Measurements from ENCODE around the gene AMOTL1.

AMOTL1 gene

GRCh38 chr11:94742665-94743064 lies 25.5 kb upstream of the AMOTL1 start:
- DNase-seq (ENCODE audit: low read depth, low spot score): no peak

- no peak for DNase-seq (ENCODE audit: low read depth, low spot score)
These were observed 21.4 kb upstream of the AMOTL1 start for GRCh38 chr11:94746721-94747120.

- no peak for DNase-seq (ENCODE audit: low read depth, low spot score)
These were observed 21.0 kb upstream of the AMOTL1 start for GRCh38 chr11:94747146-94747545.

DNA sequence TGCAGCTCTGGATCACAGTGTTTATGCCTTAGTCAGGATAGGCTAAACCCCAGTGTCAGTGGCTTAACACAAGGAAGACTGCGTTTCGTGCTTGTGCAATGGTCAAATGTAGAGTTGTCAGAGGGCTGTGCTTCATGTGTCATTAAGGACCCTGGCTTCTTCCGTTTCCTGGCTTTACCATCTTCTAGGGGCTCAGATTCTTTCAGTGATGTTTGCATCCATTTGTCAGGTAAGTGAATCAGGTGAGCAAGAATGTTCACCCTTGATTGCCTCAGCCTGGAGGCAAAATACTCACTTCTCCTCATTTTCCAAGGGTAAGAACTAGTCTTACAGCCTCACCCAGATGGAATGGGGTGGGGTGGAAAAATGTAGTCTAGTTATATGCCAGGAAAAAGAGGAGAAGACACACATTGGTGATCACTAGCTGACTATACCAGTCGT lies 20.5 kb upstream of the AMOTL1 start:
- DNase-seq (ENCODE audit: low read depth, low spot score): no peak

DNA sequence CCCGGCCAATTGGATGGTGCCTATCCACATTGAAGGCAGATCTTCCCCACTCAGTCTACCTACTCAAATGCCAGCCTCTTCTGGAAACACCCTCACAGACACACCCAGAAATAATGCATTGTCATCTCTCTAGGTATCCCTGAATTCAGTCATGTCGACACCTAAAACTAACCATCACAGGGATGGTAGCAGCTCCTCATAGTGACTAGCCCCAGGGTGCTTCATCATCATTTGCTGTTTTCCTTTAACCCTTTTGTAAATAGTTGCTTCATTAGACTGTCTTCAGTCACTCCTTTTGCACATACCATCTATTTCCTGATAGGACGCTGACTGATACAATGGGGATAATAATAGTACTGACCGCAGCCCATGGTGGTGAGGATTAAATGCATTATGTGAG lies 18.8 kb upstream of the AMOTL1 start:
- no peak for DNase-seq (ENCODE audit: low read depth, low spot score)

DNA sequence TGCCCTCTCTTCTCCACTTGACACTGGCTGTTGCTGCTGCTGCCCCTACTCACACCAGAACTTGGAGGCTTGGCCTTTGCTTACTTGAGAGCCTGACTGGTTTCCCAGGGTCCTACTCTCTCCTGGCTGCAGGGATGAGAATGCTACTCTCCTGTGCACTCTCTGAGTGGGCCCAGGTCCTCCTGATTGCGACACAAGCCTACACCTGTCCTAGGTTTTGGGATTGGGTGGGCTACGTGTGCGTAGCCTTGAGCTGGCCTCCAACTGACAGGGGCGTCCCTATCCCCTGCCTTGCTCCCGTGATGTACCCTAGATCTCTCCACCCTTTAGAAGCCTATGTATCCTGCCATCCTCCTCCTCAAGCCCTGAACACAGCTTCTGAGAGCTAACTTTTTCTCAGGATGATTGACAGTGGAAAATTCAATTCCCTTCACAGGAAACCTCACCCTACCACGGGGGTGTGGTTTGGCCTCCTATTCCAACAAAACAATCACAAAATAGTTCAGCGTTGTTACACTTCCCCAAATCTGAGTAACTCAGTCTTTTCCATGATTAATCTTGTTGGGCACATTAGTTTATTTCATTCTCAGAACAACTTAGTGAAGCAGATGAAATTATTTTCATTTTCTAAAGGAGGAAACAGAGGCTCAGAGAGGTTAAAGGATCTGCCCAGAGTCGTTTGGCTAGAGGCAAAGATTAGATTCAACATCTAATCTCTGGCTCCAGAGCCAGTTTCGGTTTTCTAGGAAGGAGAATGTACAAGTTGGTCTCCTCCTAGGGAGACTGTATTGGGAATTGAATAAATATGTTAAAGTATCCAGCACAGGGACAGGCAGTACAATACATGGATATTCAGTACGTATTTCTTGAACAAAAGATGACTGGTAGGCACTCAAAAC lies 17.6 kb upstream of the AMOTL1 start:
- no peak for DNase-seq (ENCODE audit: low read depth, low spot score)

DNA sequence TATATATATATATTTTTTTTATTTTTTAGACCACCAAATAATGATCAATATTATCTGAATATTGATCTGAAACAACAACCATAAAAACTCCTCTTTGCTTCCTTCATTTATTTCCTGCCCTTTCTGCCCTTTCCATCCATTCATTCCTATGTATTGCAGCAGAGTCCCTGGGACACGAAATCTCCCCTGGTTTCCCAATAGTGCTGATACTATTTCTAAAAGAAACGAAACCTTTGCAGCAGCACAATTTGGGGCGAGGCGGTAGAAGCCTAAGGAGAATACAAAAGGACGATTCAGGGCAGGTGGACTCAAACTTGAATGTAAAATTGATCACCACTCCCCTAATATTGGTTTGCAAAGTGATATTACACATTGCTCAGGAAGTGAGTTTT lies 16.9 kb upstream of the AMOTL1 start:
- DNase-seq (ENCODE audit: low read depth, low spot score): no peak

GRCh38 chr11:94751786-94752185 lies 16.4 kb upstream of the AMOTL1 start:
- DNase-seq (ENCODE audit: low read depth, low spot score): no peak

GRCh38 chr11:94753630-94754029 lies 14.5 kb upstream of the AMOTL1 start:
- no peak for DNase-seq (ENCODE audit: low read depth, low spot score)

GRCh38 chr11:94754335-94754734 lies 13.8 kb upstream of the AMOTL1 start:
- DNase-seq (ENCODE audit: low read depth, low spot score): no peak

DNA sequence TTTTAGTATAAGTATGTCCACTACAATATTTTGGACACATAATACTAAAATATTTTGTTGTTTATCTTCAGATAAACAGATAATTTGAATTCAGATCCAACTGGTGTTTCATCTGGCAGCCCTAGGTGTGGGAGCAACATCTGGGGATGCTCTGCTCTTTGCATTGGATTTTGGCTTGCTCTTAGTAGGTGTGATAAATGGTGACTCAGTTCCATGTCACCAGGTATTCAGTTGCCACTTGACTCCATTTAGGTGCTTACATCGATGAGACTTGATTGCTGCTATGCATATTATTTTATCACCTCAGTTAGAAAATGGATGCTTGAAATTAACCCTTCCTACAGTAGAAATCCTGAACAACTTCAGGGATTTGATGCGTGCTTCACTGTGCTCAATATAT lies 13.3 kb upstream of the AMOTL1 start:
- no peak for DNase-seq (ENCODE audit: low read depth, low spot score)

GRCh38 chr11:94755494-94755893 lies 12.7 kb upstream of the AMOTL1 start:
- DNase-seq (ENCODE audit: low read depth, low spot score): no peak

GRCh38 chr11:94757037-94757735 lies 11.0 kb upstream of the AMOTL1 start:
- DNase-seq (ENCODE audit: low read depth, low spot score): no peak

DNA sequence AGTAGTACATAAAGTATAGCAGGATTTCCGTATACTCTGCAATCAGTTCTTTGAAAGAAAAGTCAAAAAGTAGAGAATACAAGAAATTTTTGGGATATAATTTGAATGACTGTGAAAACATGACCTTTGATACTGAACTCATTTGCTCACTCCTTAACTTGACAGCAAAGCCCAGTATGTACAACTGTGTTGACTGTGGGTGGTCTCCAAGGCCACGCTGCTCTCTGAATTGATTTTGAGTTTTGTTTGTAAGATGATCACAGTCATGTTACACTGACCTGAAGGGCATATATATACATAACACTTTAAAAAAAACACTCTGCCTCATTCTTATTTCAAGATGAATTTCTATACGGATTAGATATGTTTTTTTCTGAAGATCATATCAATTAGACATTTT lies 9.5 kb upstream of the AMOTL1 start:
- DNase-seq (ENCODE audit: low read depth, low spot score): no peak

DNA sequence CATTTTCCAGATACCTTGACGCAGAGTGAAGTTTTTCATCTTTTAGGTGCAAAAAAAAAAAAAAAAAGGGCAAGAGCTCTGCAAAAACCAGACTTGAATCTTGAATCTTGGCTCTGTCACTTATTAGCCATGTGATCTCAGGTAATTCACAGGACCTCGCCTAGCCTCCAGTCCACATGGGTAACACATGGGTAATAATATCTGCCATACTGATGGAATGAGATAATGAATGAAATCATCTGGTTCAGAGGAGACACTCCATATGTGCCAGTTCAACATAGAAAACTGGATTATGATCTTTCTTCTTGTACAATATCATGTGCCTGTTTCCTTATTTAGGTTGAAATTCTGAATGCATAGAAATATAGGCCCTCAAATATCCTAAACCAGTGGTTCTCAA lies 8.6 kb upstream of the AMOTL1 start:
- DNase-seq (ENCODE audit: low read depth, low spot score): no peak

- no peak for DNase-seq (ENCODE audit: low read depth, low spot score)
These were observed 7.9 kb upstream of the AMOTL1 start for GRCh38 chr11:94760296-94760695.

DNA sequence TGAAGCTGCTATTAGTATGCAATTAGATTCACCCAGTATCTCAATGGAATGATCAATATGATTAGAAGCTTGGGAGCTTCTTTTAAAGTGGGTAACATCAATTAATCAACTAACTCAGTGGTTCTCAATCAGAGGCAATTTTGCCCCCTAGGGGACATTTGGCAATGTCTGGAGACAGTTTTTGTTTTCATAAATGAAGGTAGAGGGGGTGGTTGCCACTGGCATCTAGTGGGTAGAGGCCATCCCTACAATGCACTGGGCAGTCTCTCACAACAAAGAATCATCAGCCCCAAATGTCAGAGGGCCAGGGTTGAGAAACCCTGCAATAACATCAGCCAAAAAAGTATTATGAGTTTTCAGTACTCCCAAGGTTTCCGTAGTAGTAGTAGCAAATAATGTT lies 5.9 kb upstream of the AMOTL1 start:
- DNase-seq (ENCODE audit: low read depth, low spot score): no peak

- no peak for DNase-seq (ENCODE audit: low read depth, low spot score)
These were observed 5.2 kb upstream of the AMOTL1 start for GRCh38 chr11:94762995-94763394.

GRCh38 chr11:94766713-94767206 lies 1.4 kb upstream of the AMOTL1 start:
- no peak for DNase-seq (ENCODE audit: low read depth, low spot score)

- DNase-seq (ENCODE audit: low read depth, low spot score): no peak
These were observed 865 bp upstream of the AMOTL1 start for GRCh38 chr11:94767291-94767690.

DNA sequence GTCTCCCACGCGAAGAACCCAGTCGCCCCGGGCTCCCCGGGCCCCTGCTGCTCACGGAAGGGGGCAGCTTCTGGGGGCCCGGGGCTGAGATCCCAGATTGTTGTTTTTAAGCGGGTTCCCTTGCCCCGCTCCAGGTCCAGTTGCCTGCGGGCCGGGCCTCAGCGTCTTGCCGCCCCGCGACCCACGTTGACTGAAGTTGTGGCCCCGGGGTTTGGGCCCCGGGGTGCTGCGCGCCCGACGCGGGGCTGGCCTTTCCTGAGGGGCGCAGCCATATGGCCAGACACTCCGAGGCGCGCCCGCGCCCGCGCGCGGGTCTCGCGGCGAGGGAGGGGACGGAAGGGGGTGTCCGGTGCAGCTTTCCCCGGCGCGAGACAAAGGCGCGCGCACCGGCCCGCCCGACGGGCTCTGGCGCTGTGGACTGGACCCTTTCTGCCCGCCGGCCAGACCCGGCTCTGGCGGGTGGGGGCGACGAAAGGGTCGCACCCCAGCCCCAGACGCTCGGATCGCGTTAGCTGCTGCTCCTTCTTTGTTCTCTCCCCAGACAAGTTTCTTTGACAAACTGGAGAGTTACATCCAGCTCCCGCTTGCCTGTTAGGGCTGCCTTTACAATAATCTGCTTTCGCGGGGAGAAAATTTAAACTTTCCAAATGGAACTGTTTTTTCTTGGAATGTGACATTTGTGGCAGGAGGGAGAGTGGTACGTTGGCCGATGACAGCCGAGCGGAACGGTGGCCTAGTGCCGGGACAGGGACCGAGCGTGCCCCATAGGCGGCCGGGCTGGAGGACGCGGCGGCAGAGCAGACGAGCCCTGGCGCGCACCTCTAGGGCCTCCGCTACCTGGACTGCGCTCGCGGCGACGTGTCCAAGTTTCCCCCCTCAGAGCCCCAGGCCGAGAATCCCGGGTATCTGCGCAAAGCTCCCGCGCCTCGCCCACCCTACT lies 716 bp downstream of the AMOTL1 start:
- DNase-seq (ENCODE audit: low read depth, low spot score): no peak

DNA sequence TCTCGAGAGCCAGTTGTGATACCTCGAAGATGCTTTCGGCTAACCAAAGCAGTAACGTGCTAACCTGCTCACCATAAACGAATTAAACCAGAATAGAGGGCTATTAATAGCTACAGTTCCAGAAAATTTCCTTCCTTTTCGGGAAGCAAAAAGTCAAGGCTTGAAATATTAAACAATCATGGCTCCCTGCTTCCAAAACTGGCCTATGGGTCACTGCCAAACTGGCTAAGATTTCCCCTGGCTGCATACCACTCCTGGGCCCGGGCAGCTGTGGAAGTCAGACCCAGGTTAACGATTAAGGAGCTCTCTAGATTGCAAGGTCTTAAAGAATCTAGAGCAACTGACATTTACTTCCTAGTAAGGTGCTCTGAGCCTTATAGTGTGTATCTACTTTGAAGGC lies 1.7 kb downstream of the AMOTL1 start:
- no peak for DNase-seq (ENCODE audit: low read depth, low spot score)
